BLaER1 (cell line): ENCODE measurements around the gene PFN3.

Source experiments
- H3K27ac ChIP-seq: shearing (Covaris generic); formaldehyde crosslinking; 2 replicates; pipeline ENCODE4 v1.8.1; 2022
- H3K27me3 ChIP-seq: shearing (Covaris generic); formaldehyde crosslinking; 2 replicates; pipeline ENCODE4 v1.8.1; 2022
- H3K36me3 ChIP-seq: shearing (Covaris generic); formaldehyde crosslinking; 2 replicates; pipeline ENCODE4 v1.8.1; 2022
- H3K4me1 ChIP-seq: shearing (Covaris generic); formaldehyde crosslinking; 2 replicates; pipeline ENCODE4 v1.8.1; 2022
- H3K4me2 ChIP-seq: shearing (Covaris generic); formaldehyde crosslinking; 2 replicates; pipeline ENCODE4 v1.8.1; 2022
- H3K4me3 ChIP-seq: shearing (Covaris generic); formaldehyde crosslinking; 2 replicates; pipeline ENCODE4 v1.8.1; 2022
- H3K9ac ChIP-seq: shearing (Covaris generic); formaldehyde crosslinking; 2 replicates; pipeline ENCODE4 v1.8.1; 2022
- H3K9me3 ChIP-seq: shearing (Covaris generic); formaldehyde crosslinking; 2 replicates; pipeline ENCODE4 v1.8.1; 2022
- H4K20me1 ChIP-seq: shearing (Covaris generic); formaldehyde crosslinking; 2 replicates; pipeline ENCODE4 v1.8.1; 2022
- Cebpa-rat ChIP-seq: shearing (Covaris generic); IDR thresholded peaks from 2 replicates; pipeline ENCODE4 v1.8.1; 2022

PFN3 gene

GRCh38 chr5:177355162-177355867 is 45.1 kb downstream of the PFN3 start:
- Histone ChIP-seq H3K27ac (no peak overlapping the region), H3K27me3 (no peaks in the 10 kb centered on the region), H3K4me2 (peak overlapping the region; percentile 99), H3K4me3 (no peak overlapping the region), H3K4me1 (peaks cover 69% of the 10 kb centered on the region), H3K9me3 (no peaks in the 10 kb centered on the region), H4K20me1 (peaks cover 9% of the 10 kb centered on the region), H3K36me3 (no peaks in the 10 kb centered on the region), H3K9ac (no peak overlapping the region)
- TF ChIP-seq Cebpa-rat, result no peak

GRCh38 chr5:177354711-177355110 is 45.8 kb downstream of the PFN3 start:
- no peak overlapping the region for H3K27ac ChIP-seq
- no peak for TF ChIP-seq Cebpa-rat
- H4K20me1 ChIP-seq, result peaks cover 15% of the 10 kb centered on the region
- H3K9me3 ChIP-seq, result no peaks in the 10 kb centered on the region
- peaks cover 69% of the 10 kb centered on the region for H3K4me1 ChIP-seq
- H3K4me2 ChIP-seq, result peak overlapping the region; percentile 99; the same call in 1 of the 2 replicates
- no peak overlapping the region for H3K9ac ChIP-seq
- no peaks in the 10 kb centered on the region for H3K27me3 ChIP-seq
- no peak overlapping the region for H3K4me3 ChIP-seq
- peaks cover 5% of the 10 kb centered on the region; the same call in 1 of the 2 replicates for H3K36me3 ChIP-seq

- no peak for TF ChIP-seq Cebpa-rat
- Histone ChIP-seq H4K20me1 (peaks cover 19% of the 10 kb centered on the region), H3K4me1 (peaks cover 69% of the 10 kb centered on the region), H3K9me3 (no peaks in the 10 kb centered on the region), H3K27me3 (no peaks in the 10 kb centered on the region), H3K27ac (no peak overlapping the region), H3K9ac (no peak overlapping the region), H3K36me3 (peaks cover 9% of the 10 kb centered on the region), H3K4me3 (no peak overlapping the region), H3K4me2 (no peak overlapping the region)
Measured at GRCh38 chr5:177354256-177354655, 46.2 kb downstream of the PFN3 start.

GRCh38 chr5:177353093-177353492 is 47.4 kb downstream of the PFN3 start:
- Histone ChIP-seq H3K36me3 (peaks cover 15% of the 10 kb centered on the region), H3K4me1 (peaks cover 69% of the 10 kb centered on the region), H3K9me3 (no peaks in the 10 kb centered on the region), H3K27me3 (no peaks in the 10 kb centered on the region), H3K9ac (no peak overlapping the region), H3K4me2 (no peak overlapping the region), H3K4me3 (no peak overlapping the region), H4K20me1 (peaks cover 31% of the 10 kb centered on the region), H3K27ac (no peak overlapping the region)
- no peak for TF ChIP-seq Cebpa-rat

- Histone ChIP-seq H3K36me3 (peaks cover 26% of the 10 kb centered on the region), H3K4me1 (peaks cover 68% of the 10 kb centered on the region), H3K4me3 (peak within 1 kb of the TSS; percentile 97), H3K9ac (peak within 1 kb of the TSS; percentile 98), H3K27me3 (no peaks in the 10 kb centered on the region), H3K27ac (peak within 1 kb of the TSS; percentile 97), H3K4me2 (peak within 1 kb of the TSS; percentile 96), H4K20me1 (peaks cover 45% of the 10 kb centered on the region), H3K9me3 (no peaks in the 10 kb centered on the region)
- no peak for TF ChIP-seq Cebpa-rat
Measured at GRCh38 chr5:177351392-177352329, 48.8 kb downstream of the PFN3 start, which contains the start of gene LMAN2. Gene LMAN2, minus strand, starts transcription at chr5:177351668. Its CDS starts 21 bp downstream, at chr5:177351647.

GRCh38 chr5:177350776-177351391 is 49.6 kb downstream of the PFN3 start:
- Histone ChIP-seq H3K27me3 (no peaks in the 10 kb centered on the region), H3K4me3 (peak overlapping the region; percentile 97), H3K27ac (peak overlapping the region; percentile 97), H3K9ac (peak overlapping the region; percentile 98), H4K20me1 (peaks cover 53% of the 10 kb centered on the region), H3K36me3 (peaks cover 32% of the 10 kb centered on the region), H3K4me1 (peaks cover 60% of the 10 kb centered on the region), H3K4me2 (peak overlapping the region; percentile 96), H3K9me3 (no peaks in the 10 kb centered on the region)
- no peak for TF ChIP-seq Cebpa-rat
